ENCODE results near the gene MORN5.

MORN5 gene

DNA sequence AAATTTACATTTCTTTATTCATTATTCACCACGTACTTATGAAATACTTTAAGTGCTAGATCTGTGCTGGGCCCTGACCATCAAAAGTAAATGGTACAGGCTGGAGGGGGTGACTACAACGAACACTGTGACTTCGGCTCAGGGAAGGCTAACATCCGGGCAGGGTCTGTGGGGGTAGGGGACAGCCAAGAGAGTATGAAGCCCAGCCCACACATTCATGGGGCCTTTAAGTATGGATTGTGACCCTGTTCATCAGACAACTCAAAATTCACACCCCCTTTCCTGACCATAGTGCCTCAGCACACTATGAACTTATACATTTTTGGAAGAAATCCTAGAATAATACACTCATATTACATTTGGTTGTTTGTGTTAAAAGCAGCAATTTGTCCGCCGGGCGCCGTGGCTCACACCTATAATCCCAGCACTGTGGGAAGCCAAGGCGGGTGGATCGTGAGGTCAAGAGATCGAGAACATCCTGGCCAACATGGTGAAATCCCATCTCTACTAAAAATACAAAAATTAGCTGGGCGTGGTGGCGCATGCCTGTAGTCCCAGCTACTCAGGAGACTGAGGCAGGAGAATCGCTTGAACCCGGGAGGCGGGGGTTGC is 33.3 kb downstream of the MORN5 start:
- DNase-seq: no peak

DNA sequence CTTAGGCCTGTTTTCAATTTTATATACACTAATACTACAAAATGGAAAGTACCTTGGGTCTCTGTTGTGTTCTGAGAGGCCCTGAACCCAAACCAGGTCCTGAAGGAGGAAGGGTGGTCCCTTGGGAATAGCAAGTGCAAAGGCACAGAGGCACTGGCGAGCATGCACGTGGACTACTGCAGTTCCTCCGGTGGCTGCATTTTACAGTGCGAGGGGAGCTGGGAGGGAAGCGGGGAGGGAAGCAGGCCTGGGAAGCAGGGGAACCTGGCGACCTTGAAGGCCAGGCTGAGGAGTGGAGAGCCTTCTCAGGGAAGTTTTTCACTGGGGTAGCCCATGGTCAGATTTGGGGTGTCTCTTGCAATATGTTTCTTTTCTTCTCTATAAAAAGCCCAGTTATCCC is 33.9 kb downstream of the MORN5 start:
- no peak for DNase-seq

DNA sequence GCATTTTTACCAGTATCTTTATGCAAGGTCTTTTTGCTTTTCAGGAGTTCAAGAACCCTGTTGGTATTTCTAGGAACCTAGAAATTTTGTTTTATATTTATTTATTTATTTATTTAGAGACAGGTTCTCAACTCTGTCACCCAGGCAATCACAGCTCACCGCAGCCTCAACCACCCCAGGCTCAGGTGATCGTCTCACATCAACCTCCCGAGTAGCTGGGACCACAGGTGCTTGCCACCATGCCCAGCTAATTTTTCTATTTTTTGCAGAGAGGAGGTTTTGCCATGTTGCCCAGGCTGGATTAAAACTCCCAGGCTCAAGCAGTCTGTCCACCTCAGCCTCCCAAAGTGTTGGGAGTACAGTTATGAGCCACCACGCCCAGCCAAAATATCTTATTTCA is 36.2 kb downstream of the MORN5 start:
- no peak for DNase-seq

DNA sequence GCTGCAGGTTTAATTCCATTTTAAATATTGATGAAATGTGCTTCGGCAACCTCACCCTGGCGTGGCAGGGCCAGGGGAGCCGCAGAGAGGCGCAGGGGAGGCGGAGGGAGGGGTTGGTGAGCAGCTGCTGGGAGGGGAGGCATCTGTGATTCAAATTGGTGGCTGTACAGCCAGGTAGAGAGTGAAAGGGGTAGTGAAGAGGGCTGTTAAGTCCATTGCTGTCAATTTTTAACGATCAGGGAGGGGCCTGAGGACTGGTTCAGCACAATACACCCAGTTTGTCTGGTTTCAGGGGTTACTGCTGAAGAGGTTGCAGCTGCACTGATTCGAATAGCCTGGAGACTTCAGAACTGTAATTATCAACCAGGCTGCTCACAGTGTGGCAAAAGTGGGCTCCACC is 37.7 kb downstream of the MORN5 start:
- peak; percentile 60 to 84 for DNase-seq

DNA sequence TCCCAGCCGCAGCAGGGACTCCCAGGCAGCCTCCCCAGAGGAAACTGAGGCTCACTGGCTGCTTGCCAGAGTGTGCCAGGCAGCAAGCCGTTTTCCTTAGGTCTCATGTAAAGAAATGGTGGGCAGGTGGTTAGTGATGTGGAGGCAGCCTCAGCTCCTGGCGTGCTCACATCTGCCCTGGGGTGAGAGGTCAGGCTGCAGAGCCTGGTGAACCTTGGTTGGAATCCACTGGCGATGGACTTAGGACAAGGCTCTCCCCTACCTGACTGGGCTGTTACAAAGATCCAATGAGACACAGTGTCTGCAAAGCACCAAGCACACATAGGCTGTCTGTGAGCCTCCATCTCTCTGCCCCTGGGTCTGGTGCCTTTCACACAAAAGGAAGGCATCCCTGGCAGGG is 38.2 kb downstream of the MORN5 start:
- DNase-seq: no peak

DNA sequence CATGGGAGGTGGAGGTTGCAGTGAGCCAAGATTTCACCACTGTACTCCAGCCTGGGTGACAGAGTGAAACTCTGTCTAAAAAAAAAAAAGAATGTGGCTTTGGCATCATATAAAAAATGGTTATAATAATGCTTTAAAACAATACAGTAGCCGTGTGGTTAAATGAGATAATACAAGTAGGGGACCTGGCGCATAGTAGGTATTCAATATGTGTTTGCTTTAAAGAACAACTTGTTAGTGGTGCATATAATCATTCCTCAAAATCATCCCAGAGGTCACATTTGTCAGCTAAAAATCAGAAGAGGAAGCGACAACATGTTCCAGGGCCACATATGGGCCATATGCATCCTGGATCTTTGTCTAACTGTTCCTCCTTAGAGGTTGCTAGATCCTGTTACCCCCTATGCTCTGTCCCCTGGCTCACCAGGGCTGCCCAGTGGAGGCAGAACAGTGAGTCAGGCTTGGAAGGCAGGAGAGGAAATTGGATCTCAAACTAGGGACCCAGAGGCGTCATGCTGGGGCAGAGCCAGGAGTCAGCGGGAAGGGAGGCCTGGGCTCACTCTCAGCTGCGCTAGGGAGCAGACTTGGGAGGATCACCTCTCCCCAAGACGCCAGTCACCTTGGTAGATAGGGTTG is 41.4 kb downstream of the MORN5 start:
- DNase-seq: no peak

DNA sequence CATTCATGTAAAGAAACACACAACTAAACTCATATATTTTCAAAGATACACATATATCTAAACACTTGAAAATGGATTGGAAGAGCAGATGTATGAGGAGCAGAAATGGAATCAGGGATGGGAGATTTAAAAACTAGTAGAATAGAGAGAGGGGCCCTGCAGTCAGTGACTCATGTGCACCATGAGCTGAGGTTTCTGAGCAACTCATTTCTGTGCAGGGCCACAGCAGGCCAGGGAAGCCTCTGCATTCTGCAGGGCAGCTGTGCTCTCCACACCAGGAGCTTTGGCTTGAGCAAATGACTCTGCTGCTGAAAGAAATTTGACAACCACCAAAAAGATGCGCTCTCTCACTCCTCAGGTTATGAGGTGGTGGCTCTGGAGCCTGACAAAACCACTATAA is 41.9 kb downstream of the MORN5 start:
- DNase-seq: no peak

DNA sequence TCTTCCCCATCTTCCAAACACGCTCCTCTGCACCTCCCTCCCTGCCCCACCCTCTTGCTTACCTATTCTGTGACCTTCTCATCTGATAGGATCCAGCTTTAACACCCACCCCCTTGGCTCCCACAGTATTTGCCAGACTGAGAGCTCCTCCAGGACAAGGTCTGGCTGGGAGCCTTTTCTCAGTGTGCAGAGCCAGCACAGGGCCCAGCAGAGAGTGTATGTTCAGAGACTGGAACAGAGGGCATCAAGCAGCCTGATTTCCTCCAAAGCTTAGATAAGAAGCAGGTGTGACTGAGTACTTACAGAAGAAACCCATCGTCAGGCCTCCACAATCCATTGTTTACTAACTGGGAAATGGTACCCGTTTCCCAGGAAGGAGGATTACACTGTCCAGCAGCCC is 42.4 kb downstream of the MORN5 start:
- no peak for DNase-seq

DNA sequence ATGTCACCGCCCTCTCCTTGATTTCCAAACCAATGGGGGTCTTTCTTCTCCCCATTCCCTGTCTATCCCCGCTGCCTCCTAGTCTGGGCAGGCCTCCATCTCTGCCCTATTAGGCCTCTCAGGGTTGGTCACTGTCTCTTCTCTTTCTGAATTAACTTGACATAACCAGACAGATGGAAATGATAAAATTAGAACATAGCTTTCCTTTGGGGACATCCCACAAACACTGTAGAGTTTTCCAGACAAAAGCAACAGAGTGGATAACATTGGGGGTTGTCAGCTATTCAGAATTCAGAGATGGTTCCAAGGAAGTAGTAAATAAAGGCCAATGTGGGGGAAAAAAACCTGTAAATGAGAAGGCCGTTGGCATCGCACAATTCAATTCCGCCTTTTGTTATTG is 44.3 kb downstream of the MORN5 start:
- no peak for DNase-seq

DNA sequence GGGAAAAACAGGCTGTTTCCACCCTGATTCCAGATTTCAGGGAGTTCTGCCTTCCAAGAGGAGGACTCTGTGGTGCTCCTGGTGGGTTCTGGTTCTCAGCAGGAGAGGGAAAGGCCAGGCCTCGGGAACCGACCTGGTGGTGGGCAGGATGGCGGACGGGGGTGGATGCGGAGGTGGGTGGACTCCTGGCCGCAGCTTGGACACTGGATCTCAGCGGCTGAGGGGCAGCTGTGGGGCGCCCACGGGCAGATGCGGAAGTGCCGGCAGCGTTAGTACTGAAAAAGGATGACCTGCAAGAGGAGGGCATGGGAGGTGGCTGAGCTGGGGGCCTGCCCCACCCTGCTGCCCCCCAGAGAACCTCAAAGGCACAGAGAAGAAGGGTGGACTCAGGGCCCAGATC is 44.8 kb downstream of the MORN5 start:
- DNase-seq: no peak

DNA sequence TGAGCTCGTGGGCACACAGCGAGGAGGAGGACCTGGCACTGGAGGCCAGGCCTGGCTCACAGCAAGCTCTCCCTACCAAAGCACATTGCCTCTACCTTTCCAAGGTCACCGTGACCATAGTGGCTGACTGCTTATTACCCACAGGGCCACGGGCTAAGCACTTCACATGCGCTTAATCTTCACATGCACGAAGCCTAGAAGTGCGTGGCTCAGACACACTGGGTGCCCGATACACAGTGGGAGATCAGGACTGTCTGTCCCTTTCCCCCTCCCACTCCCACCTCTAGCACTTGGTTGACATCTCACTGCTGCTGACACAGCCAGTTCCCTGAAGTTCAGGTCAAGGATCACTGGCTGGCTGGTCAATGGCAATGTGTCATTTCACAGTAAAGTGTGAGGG is 45.5 kb downstream of the MORN5 start:
- no peak for DNase-seq

DNA sequence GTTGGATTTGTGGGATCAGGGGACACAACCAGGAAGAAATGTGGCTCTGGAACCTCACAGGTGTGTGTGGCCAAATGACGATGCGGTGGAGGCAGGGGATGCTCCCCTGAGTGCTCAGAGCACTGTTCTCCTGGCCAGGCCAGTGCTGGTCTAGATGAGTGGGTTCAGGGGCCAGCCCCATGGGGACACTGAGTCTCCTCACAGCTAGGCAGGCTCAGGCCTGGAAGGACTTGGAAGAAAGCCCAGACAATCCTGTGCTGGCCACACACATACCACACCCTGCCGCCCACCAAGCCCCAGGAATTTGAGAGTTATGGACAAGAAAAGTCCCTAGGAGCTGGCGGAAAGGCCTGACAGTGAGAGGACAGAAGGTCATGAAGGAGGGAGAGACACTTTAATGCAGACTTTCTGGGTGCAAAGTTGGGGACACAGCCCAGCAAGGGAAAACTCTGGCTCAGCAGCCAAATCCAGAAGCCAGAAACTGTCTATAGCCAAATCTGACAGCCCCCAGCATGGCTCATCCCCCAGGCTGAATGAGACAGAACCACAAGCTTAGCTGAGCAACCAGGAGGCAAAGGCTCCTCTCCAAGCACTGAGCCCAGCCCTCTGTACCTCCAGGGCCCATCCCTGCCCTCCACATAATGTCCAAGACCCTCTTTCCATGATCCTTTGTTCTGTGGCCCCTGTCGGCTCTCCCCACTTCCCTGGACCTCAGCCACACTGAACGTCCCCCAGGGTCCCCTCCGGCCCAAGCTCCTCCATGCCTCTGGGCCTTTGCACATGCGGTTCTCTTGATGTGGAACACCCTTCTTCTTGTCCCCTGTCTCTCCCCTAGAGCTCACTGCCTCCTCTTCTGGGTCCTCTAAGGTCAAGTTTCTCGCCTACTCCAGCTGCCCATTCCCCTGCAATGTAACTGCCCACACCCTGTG is 46.7 kb downstream of the MORN5 start:
- DNase-seq: no peak

DNA sequence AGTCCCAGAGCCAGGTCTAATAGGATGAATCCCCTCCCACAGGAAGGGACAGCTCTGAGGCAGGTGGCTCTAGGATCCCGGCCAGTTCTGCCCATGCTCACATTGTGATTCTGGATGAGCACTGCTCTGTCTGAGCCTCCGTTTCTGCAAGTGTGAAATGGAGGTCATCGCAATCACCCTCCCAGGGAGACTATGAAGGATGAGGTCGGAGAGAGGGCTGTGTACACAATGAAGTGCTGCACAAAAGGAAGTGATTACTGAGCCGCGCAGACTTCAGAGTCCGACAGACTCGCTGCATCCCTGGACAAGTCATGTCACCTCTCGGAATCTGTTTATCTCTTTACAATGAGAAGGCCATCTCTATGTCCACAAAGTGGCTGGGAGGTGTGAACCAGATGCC is 47.4 kb downstream of the MORN5 start:
- no peak for DNase-seq

DNA sequence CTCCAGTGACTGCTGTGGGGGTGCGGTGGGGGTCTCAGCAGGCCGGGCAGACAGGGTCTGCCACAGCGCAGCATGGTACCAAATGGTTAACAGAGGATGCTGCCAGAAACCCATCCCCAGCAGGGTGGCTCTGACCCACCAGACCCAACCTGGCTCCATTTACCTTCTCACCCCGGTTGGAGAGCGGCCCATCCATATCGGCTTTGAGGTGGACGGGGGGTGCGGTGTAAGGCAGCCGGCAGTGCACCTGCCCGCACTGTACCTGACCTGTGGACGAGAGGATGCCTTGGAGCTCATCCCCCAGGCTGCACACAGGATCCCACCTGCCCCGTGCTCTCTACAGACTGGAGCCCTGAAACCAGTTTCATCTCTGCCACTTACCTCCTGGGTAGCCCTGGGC is 49.7 kb downstream of the MORN5 start:
- no peak for DNase-seq

DNA sequence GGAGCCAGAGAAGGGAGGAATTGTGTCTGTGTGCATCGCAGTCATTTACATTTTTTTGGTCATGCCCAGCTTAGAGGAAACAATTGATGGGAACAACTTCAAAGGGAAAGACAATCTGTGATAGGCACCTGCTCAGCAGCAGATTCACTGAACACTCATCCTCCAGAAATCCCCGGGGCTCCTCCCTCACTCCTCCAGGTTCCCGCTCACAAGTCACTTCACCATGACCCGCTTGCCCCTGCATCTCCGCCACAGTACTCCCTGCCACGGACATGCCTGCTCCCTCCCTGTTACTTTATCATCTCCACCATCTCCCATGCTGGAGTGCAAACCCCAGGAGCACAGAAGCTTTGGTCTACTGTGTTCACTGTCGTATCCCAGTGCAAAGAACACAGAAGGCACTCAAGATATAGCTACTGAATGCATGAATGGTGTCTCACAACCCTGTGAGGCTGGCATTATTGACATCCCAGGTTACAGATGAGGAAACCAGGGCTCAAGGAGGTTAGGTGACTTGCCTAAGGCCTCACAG is 52.8 kb downstream of the MORN5 start:
- no peak for DNase-seq

DNA sequence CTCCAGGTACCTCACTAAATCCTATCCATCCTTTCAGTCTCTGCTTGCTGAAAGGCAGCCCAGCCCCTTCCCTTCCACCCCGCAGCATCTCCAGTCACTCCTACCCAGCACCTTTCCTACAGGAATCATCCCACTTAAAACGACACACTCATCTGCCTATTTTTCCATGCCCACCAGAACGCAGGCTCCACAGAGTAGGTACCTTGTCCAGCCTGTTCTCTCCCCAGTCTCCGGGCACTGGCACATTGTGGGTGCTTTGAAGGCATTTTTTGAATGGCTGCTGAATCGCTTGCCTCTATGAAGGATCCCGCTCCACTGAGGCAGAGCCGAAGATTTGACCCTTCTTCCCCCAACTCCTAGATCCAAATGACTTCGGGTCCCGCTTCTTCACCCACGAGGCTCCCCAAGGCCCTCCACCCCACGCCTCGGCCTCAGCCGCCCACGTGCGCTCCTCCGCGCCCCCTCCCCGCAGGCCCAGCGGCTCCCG is 53.4 kb downstream of the MORN5 start:
- DNase-seq: no peak

DNA sequence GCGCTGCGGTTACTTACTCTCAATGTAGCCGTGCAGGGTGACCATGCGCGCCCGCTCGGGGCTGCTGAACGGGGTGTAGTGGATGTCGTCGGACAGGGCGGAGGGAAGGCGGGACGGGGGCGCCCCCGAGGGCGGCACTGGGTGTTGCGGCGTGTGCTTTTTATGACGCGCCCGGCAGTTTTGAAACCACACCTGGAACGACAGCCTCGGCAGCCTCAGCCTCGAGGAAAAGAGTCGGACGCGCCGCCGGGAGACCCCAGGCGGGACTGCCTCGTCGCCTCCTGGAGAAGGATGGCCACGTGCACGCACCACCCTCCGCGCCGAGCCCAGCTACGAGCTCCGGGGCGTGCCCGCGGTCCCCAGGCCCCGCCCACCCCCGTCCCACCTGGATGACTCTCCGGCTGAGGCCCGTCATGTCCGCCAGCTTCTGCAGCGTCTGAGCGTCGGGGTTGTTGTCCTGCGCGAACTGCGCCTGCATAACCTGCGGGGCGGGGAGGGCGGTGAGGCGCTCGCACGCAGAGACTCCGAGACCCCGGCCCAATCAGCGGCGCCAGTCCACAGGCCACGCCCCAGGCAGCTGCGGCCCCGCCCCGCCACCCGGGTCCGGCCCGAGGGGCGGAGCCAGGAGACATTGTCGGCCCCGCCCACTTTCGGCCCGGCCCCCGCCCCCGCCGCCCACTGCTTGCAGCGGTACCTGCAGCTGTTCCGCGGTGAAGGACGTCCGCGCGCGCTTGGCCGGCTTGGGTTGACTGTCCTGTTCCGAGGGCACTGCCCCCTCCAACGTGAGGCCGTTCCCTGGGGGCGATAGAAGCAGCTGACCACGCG is 54.1 kb downstream of the MORN5 start:
- DNase-seq: peak; percentile 91 to 92

DNA sequence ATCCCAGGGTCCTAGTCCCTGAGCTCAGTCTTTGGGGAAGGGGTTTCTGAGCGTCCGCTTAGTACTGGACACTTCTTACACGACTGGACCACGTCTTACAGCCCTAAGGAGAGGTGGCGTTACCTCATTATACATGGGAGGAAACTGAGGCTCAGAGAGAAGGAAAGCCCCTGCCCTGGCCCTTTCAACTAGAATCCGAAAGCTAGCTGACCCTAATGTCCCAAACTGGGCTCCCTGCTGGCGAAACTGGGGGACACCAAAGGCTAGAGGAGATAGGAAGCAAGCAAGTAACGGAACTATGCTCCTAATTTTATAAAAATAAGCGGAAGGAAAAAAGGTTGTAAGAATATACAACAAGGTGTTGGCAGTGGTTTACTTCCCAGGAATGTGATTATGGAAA is 54.8 kb downstream of the MORN5 start:
- no peak for DNase-seq

DNA sequence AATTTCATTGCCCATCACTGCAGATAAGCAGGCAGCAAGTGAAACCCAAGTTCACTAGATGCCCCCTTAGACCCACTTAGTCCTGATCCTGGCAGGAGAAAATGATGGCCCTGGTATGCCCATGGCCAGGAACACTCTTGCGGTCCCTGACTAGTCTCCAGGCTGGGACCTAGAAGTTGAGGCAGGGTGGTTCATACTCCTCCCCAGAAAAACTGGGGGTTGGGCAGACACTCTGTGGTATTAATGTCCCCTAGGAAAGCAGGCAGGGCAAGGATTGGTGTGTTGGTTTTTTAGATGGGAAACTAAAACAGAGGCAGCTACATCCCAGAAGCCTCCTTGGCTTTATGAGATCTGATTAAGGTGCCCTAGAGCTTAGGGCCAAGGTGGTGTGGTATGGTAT is 56.0 kb downstream of the MORN5 start:
- DNase-seq: no peak

DNA sequence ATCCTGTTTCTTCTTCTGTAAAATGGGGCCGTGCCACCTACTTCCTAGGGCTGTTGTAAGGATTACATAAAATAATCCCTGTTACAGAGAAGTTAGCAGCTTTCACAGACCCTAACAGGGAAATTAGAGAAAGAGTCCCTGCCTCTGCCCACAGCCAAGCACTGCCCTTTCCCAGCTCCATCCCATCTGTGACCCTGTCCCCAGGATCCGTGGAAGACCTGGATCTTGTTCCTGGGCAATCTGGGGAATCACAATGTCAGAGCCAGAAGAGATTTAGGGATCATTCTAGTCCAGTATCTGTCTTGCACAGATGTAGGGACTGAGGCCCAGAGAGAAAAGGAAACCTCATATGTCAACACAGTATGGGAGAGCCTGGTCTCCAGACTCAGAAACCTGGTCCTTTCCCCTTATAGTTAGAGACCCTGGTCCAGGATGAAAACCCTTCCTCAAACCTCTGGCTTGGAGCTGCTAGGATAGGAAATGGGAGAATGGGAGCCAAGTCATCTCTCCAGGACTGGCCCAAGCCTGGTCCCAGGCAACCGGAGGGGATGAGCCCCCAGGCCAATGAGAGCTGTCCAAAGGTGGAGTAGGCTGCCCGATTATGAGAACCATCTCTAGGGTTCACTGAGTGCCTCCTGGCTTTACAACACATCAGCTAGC is 56.6 kb downstream of the MORN5 start:
- no peak for DNase-seq

DNA sequence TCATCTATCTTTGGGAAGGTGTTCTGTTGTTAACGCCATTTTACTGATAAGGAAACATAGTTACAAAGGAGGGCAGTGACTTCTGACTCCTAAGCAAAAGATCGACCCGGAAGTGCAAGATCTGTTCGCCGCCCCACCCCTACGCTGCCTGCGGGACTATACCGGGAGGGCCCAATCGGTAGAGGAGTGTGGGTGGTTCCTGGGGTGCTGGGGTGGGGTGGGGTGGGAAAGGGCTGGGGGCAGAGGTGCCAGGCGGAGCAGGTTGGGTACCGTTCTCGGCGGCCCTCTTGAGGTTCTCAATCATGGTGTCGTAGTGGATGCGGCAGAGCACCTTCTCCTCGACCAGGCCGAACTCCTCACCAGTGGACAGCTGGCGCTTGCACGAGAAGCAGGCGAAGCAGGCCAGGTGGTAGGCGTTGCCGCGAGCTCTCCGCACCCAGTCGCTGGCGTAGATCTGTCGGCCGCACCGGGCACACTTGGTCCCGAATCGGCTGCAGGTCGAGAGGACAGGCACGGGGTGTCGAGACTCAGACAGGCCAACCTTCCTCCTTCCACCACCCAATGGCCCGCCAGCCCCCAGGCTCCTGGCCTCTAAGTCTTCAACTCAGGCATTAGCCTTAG is 57.2 kb downstream of the MORN5 start:
- DNase-seq: no peak

DNA sequence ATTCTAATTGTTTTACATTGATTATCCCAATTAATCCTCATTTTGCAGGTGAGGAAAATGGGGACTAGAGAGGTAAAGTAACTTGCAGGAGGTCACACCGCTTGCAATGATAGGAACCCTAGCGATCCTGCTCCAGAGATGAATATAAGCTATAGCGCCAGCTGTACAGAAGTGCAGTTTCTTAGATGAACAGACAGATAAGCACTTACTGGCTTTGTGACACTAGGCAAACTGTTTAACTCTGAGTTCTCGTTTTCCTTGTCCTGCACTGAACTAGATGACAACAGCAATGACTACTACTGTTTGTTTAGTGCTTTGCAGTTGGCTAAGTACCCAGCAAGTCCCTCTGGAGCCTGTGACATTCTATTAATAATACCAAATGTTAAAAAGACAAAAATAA is 57.9 kb downstream of the MORN5 start:
- DNase-seq: no peak
